GM10266 (cell line): ENCODE results near the gene KCTD2.

Experiments
- DNase-seq: peaks from one replicate; pipeline ENCODE4 v3.0.0; 2012; ENCODE audit errors: extremely low spot score
- CTCF ChIP-seq: IDR thresholded peaks from 2 replicates; pipeline ENCODE4 v1.5.1; 2012; ENCODE audit warnings: mild to moderate bottlenecking, low read depth; ENCODE audit not compliant: control insufficient read depth, insufficient read depth; ENCODE audit errors: missing control alignments

KCTD2 gene

GRCh38 chr17:75081611-75082540 is 34.9 kb downstream of the KCTD2 start:
- no peak for TF ChIP-seq CTCF
- DNase-seq: no peak

GRCh38 chr17:75082683-75083082 is 35.7 kb downstream of the KCTD2 start:
- no peak for TF ChIP-seq CTCF
- no peak for DNase-seq

- DNase-seq: no peak
- no peak for TF ChIP-seq CTCF
Observed at GRCh38 chr17:75084039-75084660, 37.1 kb downstream of the KCTD2 start.

- DNase-seq: no peak
- TF ChIP-seq CTCF: no peak
Observed at GRCh38 chr17:75086496-75087181, 39.6 kb downstream of the KCTD2 start.

- no peak for DNase-seq
Observed at GRCh38 chr17:75087182-75087557, 40.1 kb downstream of the KCTD2 start.

More at GRCh38 chr17:75087182-75087557, 40.1 kb downstream of the KCTD2 start:
- no peak for TF ChIP-seq CTCF
